ENCODE results near the gene COL26A1.
"Not testable (repeated sequence)": the region's sequence is repeated elsewhere in the genome, so short reads cannot be mapped to it uniquely, and the experiment has no call there.

COL26A1 gene

DNA sequence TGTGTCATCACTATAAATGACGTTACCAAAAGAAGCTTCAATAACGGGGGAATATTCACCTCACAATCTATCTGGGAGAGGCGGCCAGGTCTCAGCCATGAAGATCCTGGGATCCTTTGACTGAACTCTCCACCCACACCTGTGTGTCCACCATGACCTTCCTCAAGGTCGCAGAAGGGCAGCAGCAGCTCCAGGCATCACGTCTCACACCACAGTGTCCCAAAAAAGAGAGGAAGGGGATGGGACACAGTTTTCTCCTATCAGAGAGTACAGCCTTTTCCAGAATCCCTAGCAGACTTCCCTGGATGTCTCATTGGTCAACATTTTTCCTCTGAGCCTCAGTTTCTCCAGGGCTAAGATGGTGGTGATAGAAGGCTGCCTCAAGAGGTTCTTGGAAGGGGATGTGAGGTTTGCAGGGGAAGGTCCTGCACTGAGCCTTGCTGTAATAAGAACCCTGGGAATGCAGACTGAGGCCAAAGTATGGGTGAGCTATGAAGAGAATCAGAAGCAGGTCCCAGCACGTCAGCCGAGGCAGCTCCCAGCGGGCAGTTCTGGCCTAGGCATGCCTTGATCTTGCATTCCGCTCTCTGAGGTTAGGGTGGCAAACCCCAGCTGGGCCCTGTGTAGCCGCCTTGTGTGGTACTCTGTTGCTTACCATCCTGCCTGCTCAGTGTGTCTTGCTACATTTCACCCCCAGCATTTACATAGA lies 63.8 kb downstream of the COL26A1 start:
- H3K27me3 ChIP-seq (ENCODE audit: control insufficient read depth, insufficient read depth, low read length): no peaks in the 10 kb centered on the region
- 0 out of 2 replicates have a peak, but pooled peaks cover 8% of the 10 kb centered on the region for H3K36me3 ChIP-seq (ENCODE audit: control insufficient read depth, insufficient read depth, low read length)
- no peak overlapping the region for H3K4me3 ChIP-seq (ENCODE audit: low read depth, low read length)
- no peak overlapping the region for H3K27ac ChIP-seq (ENCODE audit: low read depth, low read length)
- H3K9ac ChIP-seq (ENCODE audit: low read depth, low read length): no peak overlapping the region
- no peaks in the 10 kb centered on the region for H3K9me3 ChIP-seq (ENCODE audit: control insufficient read depth, insufficient read depth, low read length)
- no peaks in the 10 kb centered on the region for H3K4me1 ChIP-seq (ENCODE audit: control insufficient read depth, insufficient read depth, low read length)

DNA sequence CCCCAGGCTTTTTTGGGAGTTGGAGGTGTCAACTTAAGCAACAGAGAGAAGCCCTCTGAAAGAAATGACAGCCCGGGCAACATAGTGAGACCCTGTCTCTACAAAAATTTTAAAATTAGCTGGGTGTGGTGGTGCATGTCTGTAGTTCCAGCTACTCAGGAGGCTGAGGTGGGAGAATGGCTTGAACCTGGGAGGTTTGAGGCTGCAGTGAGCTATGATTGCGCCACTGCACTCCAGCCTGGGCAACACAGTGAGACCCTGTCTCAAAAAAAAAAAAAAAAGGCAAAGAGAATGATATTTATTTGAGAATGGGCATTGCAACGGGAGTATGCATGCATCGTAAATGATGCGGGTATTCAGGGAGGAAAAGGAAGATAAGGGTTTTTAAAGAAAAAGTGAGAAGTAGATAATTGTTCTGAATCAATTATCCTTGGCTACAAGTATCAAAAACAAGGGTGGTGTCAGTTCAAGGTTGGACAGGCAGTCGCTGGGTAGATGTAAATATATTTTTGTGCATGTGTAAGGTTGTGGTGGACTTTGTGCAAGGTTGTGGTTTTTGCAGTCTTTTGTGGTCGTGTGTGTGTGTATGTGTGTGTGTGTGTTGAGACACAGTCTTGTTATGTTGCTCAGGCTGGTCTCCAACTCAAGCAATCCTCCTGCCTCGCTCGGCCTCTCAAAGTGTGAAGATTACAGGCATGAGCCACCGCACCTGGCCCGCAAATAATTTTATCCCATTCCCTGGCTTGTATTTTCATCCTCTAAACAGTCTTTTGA lies 65.6 kb downstream of the COL26A1 start:
- Histone ChIP-seq H3K9ac (ENCODE audit: low read depth, low read length) (no peak overlapping the region), H3K9me3 (ENCODE audit: control insufficient read depth, insufficient read depth, low read length) (no peaks in the 10 kb centered on the region), H3K36me3 (ENCODE audit: control insufficient read depth, insufficient read depth, low read length) (0 out of 2 replicates have a peak, but pooled peaks cover 3% of the 10 kb centered on the region), H3K4me3 (ENCODE audit: low read depth, low read length) (no peak overlapping the region), H3K27me3 (ENCODE audit: control insufficient read depth, insufficient read depth, low read length) (no peaks in the 10 kb centered on the region), H3K4me1 (ENCODE audit: control insufficient read depth, insufficient read depth, low read length) (no peaks in the 10 kb centered on the region), H3K27ac (ENCODE audit: low read depth, low read length) (no peak overlapping the region)

DNA sequence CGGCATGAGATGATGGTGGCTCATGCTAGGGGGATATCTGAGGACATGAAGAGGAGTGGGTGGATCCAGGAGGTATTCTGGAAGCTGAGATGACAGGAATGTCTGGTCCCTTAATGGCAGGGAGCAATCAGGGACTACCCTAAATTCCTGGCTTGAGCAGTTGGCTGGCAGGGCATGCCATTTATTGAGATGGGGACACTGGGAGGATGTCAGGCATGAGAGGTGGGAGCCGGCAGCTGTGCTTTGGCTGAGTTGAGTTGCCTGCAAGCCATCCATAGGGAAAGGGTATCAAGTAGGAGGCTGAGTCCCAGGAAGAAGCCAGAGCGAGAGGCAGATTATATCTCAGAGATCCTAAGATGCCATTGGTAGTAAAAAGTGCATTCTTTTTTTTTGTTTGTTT lies 69.6 kb downstream of the COL26A1 start:
- Histone ChIP-seq H3K9ac (ENCODE audit: low read depth, low read length) (no peak overlapping the region), H3K9me3 (ENCODE audit: control insufficient read depth, insufficient read depth, low read length) (no peaks in the 10 kb centered on the region), H3K4me3 (ENCODE audit: low read depth, low read length) (no peak overlapping the region), H3K27me3 (ENCODE audit: control insufficient read depth, insufficient read depth, low read length) (no peaks in the 10 kb centered on the region), H3K4me1 (ENCODE audit: control insufficient read depth, insufficient read depth, low read length) (peaks cover 10% of the 10 kb centered on the region; the same call in 1 of the 2 replicates), H3K36me3 (ENCODE audit: control insufficient read depth, insufficient read depth, low read length) (no peaks in the 10 kb centered on the region), H3K27ac (ENCODE audit: low read depth, low read length) (no peak overlapping the region)

DNA sequence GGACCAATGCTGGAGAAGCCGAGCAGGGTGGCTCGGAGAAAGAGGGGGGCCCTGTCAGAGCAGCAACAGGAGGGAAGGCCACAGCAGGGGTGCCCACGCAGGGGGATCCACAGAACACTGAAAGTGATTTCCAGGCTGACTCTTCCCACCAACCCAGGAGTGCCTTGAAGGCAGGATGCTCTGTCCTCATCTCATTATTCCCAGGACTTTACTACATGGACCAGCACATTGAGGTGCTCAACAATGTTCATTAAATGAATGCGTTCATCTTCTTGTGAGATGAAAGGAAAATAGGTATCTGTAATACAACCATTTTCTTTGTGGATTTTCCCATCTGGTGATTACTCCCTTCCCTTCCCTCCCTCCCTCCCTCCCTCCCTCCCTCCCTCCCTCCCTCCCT lies 71.0 kb downstream of the COL26A1 start:
- no peak overlapping the region for H3K9ac ChIP-seq (ENCODE audit: low read depth, low read length)
- H3K36me3 ChIP-seq (ENCODE audit: control insufficient read depth, insufficient read depth, low read length): no peaks in the 10 kb centered on the region
- H3K27me3 ChIP-seq (ENCODE audit: control insufficient read depth, insufficient read depth, low read length): no peaks in the 10 kb centered on the region
- H3K27ac ChIP-seq (ENCODE audit: low read depth, low read length): no peak overlapping the region
- H3K4me3 ChIP-seq (ENCODE audit: low read depth, low read length): no peak overlapping the region
- H3K4me1 ChIP-seq (ENCODE audit: control insufficient read depth, insufficient read depth, low read length): peaks cover 10% of the 10 kb centered on the region; the same call in 1 of the 2 replicates
- no peaks in the 10 kb centered on the region for H3K9me3 ChIP-seq (ENCODE audit: control insufficient read depth, insufficient read depth, low read length)

DNA sequence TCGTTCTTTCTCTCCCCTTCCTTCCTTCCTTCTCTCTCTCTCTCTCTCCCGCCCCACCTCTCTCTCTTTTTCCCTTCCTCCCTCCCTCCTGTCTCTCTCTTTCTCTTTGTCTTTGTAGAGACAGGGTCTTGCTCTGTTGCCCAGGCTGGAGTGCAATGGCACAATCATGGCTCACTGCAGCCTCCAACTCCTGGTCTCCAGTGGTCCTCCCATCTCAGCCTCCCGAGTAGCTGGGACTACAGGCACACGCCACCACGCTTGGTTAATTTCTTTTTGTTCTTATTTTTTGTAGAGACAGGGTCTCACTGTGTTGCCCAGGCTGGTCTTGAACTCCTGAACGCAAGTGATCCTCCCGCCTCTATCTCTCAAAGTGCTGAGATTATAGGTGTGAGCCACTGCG lies 71.5 kb downstream of the COL26A1 start:
- H3K27me3 ChIP-seq (ENCODE audit: control insufficient read depth, insufficient read depth, low read length); H3K36me3 ChIP-seq (ENCODE audit: control insufficient read depth, insufficient read depth, low read length); H3K27ac ChIP-seq (ENCODE audit: low read depth, low read length); H3K9ac ChIP-seq (ENCODE audit: low read depth, low read length); H3K4me3 ChIP-seq (ENCODE audit: low read depth, low read length); H3K4me1 ChIP-seq (ENCODE audit: control insufficient read depth, insufficient read depth, low read length); H3K9me3 ChIP-seq (ENCODE audit: control insufficient read depth, insufficient read depth, low read length): not testable (repeated sequence)

DNA sequence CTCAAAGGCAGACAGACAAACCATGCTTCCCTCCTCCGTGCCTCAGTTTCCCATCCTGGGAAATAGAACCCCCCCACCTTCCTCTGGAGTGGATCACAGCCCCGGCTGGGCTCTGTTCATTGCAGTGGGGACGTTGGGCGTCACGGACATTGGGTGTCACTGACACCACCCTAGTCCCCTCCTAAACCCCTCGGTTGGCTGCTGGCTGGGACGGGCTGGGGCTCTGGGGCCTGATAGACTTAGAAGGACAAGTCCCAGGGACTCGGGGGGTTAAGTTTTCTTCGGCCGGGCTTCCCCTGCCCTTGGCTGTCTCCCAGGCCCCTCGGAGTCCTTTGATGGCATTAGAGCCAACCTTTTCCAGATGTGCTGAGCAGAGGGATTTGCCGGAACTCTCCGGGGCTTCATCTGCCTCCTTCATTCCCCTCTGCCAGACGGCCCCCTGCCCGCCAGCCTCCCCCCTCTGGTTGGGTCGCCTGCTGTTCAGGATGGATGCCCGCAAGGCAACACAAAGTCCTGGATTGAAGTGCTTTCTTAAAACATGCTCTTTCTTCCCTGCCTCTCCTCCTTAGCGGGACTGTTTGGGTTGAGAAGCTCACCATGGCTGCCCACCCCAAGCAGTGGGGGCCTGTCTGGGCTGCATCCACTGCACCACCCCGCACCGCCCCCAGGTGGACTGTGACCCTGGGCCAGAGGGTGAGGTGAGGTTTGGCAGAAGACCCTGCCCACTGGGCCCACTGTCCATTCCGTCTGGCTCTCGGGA lies 73.0 kb downstream of the COL26A1 start:
- Histone ChIP-seq H3K4me1 (ENCODE audit: control insufficient read depth, insufficient read depth, low read length) (peaks cover 10% of the 10 kb centered on the region; the same call in 1 of the 2 replicates), H3K9me3 (ENCODE audit: control insufficient read depth, insufficient read depth, low read length) (no peaks in the 10 kb centered on the region), H3K27me3 (ENCODE audit: control insufficient read depth, insufficient read depth, low read length) (no peaks in the 10 kb centered on the region), H3K4me3 (ENCODE audit: low read depth, low read length) (no peak overlapping the region), H3K36me3 (ENCODE audit: control insufficient read depth, insufficient read depth, low read length) (no peaks in the 10 kb centered on the region), H3K9ac (ENCODE audit: low read depth, low read length) (no peak overlapping the region), H3K27ac (ENCODE audit: low read depth, low read length) (peak overlapping the region; percentile 37)

DNA sequence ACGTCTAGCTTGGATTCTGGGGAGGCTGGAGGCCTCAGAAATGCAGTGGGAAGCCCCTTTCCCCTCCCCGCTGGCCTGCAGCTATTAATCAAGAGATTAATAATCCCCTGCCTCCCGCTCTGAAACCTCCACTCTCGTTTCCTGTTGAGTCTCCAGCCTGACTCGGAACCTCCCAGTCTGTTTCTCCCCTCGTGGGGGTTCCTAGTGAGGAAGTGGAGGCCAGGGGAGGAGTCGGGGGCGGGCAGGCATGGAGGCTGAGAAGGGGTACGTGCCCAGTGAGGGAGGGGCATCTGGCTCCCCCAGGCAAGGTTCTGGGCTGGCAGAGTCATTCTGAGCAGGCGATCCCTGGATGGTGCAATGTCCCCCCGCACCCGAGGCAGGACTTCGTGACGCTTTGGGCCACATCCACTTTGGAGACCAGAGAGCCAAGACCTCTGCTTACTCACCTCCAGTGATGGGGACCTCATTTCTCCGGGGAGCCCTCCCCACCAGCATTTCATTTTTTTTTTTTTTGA lies 73.6 kb downstream of the COL26A1 start:
- Histone ChIP-seq H3K4me3 (ENCODE audit: low read depth, low read length) (no peak overlapping the region), H3K27me3 (ENCODE audit: control insufficient read depth, insufficient read depth, low read length) (no peaks in the 10 kb centered on the region), H3K4me1 (ENCODE audit: control insufficient read depth, insufficient read depth, low read length) (peaks cover 10% of the 10 kb centered on the region; the same call in 1 of the 2 replicates), H3K9me3 (ENCODE audit: control insufficient read depth, insufficient read depth, low read length) (no peaks in the 10 kb centered on the region), H3K9ac (ENCODE audit: low read depth, low read length) (no peak overlapping the region), H3K27ac (ENCODE audit: low read depth, low read length) (peak overlapping the region; percentile 37), H3K36me3 (ENCODE audit: control insufficient read depth, insufficient read depth, low read length) (no peaks in the 10 kb centered on the region)

DNA sequence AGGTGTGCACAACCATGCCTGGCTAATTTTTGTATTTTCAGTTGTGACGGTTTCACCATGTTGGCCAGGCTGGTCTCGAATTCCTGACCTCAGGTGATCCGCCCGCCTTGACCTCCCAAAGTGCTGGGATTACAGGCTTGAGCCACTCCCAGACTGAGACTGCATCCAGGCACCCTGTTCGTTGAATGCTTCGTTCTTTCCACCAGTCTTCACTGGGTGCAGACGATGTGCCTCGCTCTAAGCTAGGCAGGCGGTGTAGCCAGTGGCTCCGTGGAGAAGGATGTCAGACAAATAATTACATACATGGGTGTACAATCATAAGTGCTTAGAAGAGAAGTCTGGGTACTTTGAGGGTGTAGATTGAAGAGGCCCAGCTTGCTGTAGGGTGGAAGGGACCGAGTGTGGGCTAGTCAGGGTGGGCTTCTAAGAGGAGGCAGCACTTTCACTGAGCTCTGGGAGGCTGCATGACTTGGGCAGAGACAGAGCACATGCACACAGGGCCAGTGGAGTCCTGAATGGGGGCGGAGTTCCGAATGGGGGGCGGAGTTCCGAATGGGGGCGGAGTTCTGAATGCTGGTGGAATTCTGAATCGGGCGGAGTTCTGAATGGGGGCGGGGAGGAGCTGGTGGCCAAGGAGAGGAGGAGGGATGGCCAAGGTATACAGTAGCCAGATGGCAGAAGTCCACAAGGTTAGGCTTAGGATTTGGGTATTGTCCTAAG lies 74.3 kb downstream of the COL26A1 start:
- no peak overlapping the region for H3K4me3 ChIP-seq (ENCODE audit: low read depth, low read length)
- no peaks in the 10 kb centered on the region for H3K36me3 ChIP-seq (ENCODE audit: control insufficient read depth, insufficient read depth, low read length)
- no peak overlapping the region for H3K9ac ChIP-seq (ENCODE audit: low read depth, low read length)
- peaks cover 10% of the 10 kb centered on the region; the same call in 1 of the 2 replicates for H3K4me1 ChIP-seq (ENCODE audit: control insufficient read depth, insufficient read depth, low read length)
- no peaks in the 10 kb centered on the region for H3K9me3 ChIP-seq (ENCODE audit: control insufficient read depth, insufficient read depth, low read length)
- H3K27ac ChIP-seq (ENCODE audit: low read depth, low read length): peak overlapping the region; percentile 57
- H3K27me3 ChIP-seq (ENCODE audit: control insufficient read depth, insufficient read depth, low read length): no peaks in the 10 kb centered on the region

DNA sequence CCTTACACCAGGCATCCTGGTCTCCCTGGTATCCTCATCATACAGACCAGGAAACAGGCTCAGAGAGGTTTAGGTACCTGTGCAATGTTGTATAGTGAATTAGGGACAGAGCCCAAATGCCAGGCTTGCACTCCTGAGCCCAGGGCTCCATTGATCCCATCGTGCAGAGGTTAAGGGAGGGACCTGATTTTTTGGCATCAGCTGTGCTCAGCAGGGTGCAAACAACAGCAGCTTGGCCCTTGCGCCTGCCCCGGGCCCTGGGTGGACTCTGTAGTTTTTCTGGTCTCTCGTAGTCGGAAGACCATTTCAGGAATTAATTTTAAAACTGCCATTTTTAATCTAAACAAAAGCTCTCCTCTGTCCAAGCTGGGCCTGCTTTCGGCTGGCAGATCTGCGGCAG lies 79.2 kb downstream of the COL26A1 start:
- H3K4me3 ChIP-seq (ENCODE audit: low read depth, low read length): no peak overlapping the region
- H3K4me1 ChIP-seq (ENCODE audit: control insufficient read depth, insufficient read depth, low read length): no peaks in the 10 kb centered on the region; the same call in 1 of the 2 replicates
- no peaks in the 10 kb centered on the region for H3K27me3 ChIP-seq (ENCODE audit: control insufficient read depth, insufficient read depth, low read length)
- H3K9ac ChIP-seq (ENCODE audit: low read depth, low read length): no peak overlapping the region
- no peak overlapping the region for H3K27ac ChIP-seq (ENCODE audit: low read depth, low read length)
- no peaks in the 10 kb centered on the region for H3K9me3 ChIP-seq (ENCODE audit: control insufficient read depth, insufficient read depth, low read length)
- no peaks in the 10 kb centered on the region for H3K36me3 ChIP-seq (ENCODE audit: control insufficient read depth, insufficient read depth, low read length)

DNA sequence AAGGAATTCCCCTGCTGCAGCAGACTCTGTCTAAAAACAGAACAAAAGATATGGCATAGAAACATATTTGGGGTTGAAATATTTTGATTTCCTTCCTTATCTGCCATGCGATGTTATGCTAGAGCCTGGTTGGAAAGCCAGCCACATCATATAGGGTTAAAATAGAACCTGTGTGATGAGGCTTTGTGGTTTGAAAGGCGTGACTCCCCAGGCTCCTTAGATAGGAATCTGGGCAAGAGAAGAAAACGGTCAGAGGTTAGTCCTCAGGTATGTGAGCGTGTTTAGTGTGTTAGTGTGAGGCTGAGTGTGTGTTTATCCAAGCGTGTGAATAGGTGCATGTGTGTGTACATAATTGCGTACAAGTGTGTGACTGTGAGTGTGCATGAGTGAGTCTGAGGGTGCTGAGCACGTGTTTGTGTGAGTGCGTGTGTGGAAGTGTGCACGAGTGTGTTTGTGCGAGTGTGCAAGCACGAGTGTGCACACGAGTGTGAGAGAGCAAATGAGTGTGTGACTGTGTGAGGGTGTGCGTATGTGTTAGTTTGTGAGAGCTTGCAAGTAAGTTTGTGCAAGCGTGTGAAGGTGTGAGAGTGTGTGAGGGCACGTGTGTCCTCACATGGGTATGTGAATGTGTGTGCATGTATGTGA lies 79.9 kb downstream of the COL26A1 start:
- Histone ChIP-seq H3K36me3 (ENCODE audit: control insufficient read depth, insufficient read depth, low read length) (no peaks in the 10 kb centered on the region), H3K4me1 (ENCODE audit: control insufficient read depth, insufficient read depth, low read length) (no peaks in the 10 kb centered on the region), H3K4me3 (ENCODE audit: low read depth, low read length) (no peak overlapping the region), H3K27ac (ENCODE audit: low read depth, low read length) (no peak overlapping the region), H3K9ac (ENCODE audit: low read depth, low read length) (no peak overlapping the region), H3K27me3 (ENCODE audit: control insufficient read depth, insufficient read depth, low read length) (no peaks in the 10 kb centered on the region), H3K9me3 (ENCODE audit: control insufficient read depth, insufficient read depth, low read length) (no peaks in the 10 kb centered on the region)

Data from HUES48 (cell line).